ENCODE measurements around the gene USH1C.

- TF ChIP-seq JUND (IDR thresholded peaks at IDR 0.05) (no peak), YY1 (IDR thresholded peaks at IDR 0.05) (no peak), REST (IDR thresholded peaks at IDR 0.05) (no peak), EGR1 (IDR thresholded peaks at IDR 0.05; ENCODE audit: low read depth in 2 of 2) (no peak), FOXA2 (IDR thresholded peaks at IDR 0.05) (no peak)
- TF ChIP-seq, protein P1, sequence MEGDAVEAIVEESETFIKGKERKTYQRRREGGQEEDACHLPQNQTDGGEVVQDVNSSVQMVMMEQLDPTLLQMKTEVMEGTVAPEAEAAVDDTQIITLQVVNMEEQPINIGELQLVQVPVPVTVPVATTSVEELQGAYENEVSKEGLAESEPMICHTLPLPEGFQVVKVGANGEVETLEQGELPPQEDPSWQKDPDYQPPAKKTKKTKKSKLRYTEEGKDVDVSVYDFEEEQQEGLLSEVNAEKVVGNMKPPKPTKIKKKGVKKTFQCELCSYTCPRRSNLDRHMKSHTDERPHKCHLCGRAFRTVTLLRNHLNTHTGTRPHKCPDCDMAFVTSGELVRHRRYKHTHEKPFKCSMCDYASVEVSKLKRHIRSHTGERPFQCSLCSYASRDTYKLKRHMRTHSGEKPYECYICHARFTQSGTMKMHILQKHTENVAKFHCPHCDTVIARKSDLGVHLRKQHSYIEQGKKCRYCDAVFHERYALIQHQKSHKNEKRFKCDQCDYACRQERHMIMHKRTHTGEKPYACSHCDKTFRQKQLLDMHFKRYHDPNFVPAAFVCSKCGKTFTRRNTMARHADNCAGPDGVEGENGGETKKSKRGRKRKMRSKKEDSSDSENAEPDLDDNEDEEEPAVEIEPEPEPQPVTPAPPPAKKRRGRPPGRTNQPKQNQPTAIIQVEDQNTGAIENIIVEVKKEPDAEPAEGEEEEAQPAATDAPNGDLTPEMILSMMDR (IDR thresholded peaks at IDR 0.05; ENCODE audit: low read depth, low read length, missing input control) = no peak
- TF ChIP-seq, protein P2, sequence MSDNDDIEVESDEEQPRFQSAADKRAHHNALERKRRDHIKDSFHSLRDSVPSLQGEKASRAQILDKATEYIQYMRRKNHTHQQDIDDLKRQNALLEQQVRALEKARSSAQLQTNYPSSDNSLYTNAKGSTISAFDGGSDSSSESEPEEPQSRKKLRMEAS (IDR thresholded peaks at IDR 0.05) = no peak
Observed at GRCh38 chr11:17581036-17581731, 37.0 kb upstream of the USH1C start.
